ENCODE results near the gene FAM20B.
"Not testable (repeated sequence)": the region's sequence is repeated elsewhere in the genome, so short reads cannot be mapped to it uniquely, and the experiment has no call there.

FAM20B gene, protein sequence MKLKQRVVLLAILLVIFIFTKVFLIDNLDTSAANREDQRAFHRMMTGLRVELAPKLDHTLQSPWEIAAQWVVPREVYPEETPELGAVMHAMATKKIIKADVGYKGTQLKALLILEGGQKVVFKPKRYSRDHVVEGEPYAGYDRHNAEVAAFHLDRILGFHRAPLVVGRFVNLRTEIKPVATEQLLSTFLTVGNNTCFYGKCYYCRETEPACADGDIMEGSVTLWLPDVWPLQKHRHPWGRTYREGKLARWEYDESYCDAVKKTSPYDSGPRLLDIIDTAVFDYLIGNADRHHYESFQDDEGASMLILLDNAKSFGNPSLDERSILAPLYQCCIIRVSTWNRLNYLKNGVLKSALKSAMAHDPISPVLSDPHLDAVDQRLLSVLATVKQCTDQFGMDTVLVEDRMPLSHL

DNA sequence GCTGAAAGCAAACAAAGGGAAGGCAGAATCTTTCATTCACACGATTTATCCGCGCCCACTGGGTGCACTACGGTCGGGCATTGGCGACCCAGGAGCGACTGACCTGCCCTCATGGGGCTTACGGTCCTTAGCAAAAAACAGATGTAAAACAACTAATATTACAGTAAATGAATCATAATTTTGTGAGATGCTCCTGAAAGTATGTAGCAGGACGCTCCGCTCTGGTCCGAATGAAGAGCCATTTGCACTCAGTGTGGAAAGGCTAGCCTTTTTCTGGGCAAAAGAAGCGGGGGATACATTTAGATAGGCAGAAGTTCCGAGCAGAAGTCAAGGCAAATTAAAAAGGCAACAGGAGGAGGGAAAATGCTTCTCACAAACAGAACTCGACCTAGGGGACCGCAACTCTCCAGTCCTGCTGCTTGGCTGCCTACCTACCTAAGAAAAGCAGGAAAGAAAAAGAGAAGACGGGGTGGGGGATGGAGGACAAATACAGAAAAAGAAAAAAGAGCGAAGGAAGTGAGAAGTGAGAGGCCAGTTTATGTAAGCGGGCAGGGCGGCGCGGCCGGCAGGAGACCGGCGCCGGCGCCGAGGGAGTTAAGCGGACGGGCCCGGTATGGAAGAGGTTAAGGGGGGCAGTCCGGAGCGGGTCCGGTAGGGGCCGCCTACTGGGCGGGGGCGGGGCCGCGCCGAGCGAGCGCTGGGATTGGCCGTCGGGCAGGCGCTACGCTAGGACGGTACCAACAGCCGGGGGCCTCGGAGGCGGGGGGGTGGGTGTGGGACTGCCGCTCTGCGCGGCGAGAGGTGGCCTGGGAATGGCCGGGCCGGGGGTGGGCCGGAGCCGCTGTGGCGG is at the start of gene FAM20B:
TSS of gene FAM20B (plus strand) at position 770 of the 850 bp plus-strand sequence. CDS start 17,954 bp downstream, outside the sequence.
- DNase-seq, result peak; percentile 97

GRCh38 chr1:178976541-178976940 is 49.2 kb upstream of the FAM20B start:
- no peak for DNase-seq

DNA sequence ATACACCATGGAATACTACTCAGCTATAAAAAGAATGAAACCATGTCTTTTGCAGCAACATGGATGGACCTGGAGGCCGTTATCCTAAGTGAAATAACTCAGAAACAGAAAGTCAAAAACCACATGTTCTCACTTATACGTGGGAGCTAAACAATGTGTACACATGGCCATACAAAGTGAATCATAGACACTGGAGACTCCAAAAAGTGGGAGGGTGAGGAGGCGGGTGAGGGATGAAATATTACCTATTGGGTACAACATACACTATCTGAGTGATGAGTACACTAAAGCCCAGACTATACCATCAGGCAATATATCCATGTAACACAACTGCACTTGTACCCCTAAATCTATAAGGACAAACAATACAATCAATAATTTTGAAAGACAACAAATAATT is 39.5 kb upstream of the FAM20B start:
- no peak for DNase-seq

- DNase-seq, result not testable (repeated sequence)
These were observed 37.5 kb upstream of the FAM20B start for GRCh38 chr1:178988198-178988597.

- no peak for DNase-seq
These were observed 32.1 kb upstream of the FAM20B start for GRCh38 chr1:178993559-178993958.

DNA sequence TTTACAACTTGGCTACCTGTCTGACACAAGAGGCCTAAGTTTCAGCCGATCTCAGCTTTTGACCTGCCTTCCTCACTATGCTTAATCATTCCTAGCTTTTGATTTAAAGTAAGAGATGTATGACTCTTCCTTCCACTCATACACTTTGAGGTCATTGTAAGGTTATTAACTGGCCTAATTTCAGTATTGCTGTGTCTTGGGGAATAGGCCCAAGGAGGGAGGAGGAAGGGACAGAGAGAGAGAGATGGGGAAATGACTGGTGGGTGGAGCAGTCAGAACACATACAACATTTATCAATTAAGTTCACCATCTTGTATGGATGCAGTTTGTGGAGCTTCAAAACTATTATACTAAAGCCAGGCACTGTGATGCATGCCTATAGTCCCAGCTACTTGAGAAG is 28.3 kb upstream of the FAM20B start:
- no peak for DNase-seq

GRCh38 chr1:178998295-178998694 is 27.4 kb upstream of the FAM20B start:
- DNase-seq, result no peak

DNA sequence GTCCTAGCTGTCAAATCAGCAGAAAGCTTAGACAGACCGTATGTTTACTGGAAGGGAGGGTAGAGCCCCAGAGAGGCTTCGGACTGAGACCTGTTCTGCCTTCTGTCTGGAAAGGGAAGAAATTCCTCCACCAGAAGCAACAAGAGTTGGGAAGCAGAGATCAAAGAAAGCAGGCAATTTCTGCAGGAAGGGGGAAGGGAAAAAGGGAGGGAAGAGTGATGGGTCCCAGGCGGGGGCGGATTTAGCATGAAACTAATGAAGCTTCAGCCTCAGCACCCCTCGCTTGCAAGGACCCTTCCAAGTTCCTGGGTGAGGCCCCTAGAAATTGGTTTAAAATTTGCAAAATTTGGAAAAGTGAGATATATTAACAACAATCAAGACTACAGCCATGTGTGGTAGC is 26.6 kb upstream of the FAM20B start:
- no peak for DNase-seq

DNA sequence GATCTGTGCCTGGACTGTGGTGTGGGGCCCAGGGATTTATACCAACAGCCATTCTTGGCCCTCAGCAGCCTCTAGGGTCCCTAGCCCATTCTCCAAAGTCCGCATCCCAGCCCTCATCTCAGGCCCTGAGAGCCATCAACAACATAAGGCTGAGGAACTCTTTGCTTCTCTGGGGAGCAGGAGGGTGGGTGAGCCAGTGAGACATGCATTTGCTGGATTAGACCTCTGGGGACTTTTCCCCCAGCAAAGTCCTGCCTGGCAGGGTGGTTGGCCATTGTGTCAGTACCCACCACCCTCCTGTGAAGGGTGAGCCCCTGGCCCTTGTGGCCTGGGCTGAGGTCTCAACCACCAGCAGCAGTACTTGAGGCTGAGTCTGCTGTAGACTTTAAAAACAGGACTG is 24.2 kb upstream of the FAM20B start:
- DNase-seq, result no peak

GRCh38 chr1:179002064-179002463 is 23.6 kb upstream of the FAM20B start:
- DNase-seq, result not testable (repeated sequence)

- peak; percentile 87 for DNase-seq
These were observed 22.9 kb upstream of the FAM20B start for GRCh38 chr1:179002552-179003345.

DNA sequence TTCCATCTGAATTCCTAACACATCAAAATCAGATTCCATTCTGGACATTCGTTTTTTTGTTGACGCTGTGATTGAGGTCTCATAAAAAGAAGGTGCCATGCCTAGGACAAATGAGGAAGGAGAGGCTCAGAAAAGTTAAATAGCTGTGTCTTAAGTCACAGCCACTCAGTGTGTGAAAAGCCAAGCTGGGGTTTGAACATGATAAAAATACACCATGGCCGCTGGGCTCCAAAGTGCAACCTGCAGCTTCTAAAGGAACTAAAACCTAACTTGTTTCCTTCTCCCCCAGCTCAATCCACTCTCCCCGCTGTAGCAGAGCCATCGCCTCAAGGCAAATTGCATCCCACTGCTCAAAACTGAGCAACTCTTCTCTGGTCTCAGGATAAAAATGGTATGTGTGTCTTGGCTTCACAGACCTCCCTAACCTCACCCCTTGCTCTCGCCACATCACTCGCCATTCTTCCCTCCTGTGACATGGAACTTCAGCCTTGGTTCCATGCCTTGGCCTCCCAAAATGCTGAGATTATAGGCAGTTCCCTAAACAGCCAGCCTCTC is 22.1 kb upstream of the FAM20B start:
- no peak for DNase-seq

DNA sequence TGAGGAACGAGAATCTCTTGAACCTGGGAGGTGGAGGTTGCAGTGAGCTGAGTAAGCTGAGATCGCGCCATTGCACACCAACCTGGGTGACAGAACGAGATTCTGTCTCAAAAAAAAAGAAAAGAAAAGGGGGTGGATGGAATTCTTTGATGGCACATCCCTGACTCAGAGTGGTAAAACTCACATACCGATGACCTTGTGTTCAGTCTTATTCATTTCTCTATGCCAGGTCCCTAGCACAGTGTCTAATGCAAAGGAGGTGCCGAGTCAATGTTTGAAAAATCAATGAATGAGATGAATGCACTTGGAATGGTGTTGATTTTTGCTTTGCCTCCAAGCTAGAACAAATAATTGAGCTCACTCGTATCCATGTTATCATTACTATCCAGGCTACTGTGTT is 18.5 kb upstream of the FAM20B start:
- DNase-seq, result no peak

GRCh38 chr1:179010671-179011070 is 15.0 kb upstream of the FAM20B start:
- DNase-seq, result no peak

GRCh38 chr1:179012038-179012437 is 13.7 kb upstream of the FAM20B start:
- no peak for DNase-seq

GRCh38 chr1:179014123-179014522 is 11.6 kb upstream of the FAM20B start:
- DNase-seq, result no peak

GRCh38 chr1:179015396-179015795 is 10.3 kb upstream of the FAM20B start:
- DNase-seq, result no peak

DNA sequence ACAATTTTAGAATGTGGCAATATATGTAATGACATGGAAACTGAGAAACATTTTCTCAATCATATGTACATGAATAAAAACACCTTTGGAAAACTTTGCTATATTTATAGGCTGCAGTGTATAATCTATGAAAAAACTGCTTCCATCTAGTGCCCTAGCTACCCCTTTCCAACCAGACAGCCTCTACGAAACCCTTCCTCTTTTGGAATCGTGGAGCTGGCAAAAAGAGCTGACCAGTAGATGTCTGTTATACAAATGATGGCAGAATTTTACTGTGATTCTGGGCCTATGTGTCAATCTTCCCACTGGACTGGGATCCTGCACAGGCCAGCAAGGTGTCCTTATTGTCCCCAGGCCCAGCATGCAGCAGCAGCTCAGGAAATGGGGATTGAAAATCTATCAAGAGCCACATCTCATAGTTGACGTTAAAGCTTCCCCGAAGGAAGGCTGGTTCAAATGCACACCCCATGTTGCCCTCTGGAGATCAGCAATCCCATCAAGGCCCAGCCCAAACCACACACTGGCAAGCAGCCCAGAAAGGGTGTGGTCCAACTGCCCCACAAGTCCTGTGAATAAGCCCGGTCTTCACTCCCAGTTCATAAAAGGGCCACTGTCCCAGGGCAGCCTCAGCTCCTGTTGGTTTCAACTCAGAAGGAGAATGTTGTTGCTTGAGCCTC is 8.8 kb upstream of the FAM20B start:
- peak; percentile 95 for DNase-seq

DNA sequence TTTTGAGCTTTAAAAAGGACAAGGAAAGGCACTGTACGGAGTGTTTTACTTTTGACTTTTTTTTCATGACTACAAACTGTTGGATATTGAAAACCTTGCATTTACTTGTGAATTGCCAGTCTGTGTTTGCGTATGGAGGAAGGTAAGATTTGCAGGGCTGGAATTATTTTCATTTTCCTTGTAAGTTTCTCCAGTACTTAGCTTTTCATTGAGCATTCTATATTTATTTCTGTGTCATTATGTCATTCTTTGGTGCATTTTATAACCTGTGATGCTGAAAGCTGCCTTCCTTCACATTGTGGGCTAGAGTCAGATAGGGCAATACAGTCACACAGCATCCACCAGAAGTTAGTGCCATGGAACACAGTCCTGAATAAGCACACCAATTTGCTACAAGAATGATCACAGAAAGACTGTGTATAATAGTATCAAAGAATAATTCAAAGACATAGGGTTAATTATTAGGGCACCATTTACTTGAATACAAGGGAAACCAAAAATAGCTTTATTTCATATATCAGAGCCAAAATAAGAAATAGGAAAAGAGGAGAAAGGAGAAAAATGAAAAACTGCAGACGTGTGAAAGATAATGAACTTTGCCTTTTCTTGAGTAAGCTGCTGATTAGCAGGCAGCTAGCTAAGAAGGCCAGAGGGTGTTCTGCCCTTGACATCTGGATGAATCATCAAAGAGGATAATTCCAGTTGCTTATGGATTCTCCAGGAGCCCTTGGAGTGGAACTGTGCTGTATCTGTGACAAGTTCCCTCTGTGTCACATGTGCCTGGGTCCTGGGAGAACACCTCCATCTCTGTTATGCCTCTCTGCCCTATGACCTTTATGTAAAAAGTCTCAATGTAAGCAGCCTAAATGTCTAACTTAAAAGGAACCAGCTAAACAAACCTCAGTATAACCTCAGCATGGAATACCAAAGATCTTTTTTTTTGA is 8.0 kb upstream of the FAM20B start:
- no peak for DNase-seq

DNA sequence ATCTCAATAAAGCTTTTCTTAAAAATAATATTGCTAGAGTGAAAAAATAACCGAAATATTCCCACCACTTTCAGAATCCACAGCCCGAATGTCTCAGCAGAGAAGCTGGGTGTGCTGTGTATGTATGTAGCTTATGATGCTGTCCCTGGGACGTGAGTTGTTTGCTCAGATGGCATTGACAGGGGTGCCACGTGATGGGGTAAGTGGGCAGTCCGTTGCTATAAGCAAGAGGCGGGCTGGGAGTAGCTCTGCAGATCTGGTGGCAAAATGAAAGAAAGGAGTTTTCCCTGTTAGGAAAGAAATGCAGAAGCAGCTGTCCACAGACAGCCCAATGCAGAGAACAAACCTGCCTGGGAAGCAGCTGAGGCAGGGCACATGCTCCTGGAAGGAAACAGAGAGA is 3.8 kb upstream of the FAM20B start:
- DNase-seq, result peak; percentile 73
